ENCODE data around the gene ZNF710. TPM values are rescaled to one million over a fixed set of nuclear protein-coding genes. Genes with fewer than 3 reads are reported as not detected.

Gene ZNF710
- total RNA-seq, 1 donor = 13.0 TPM

GRCh38 chr15:90060797-90061196 lies 59.7 kb downstream of the ZNF710 start:
- no peak overlapping the region for H3K4me3 ChIP-seq (ENCODE audit: low read depth, low read length)
- no peak for DNase-seq (ENCODE audit: low read depth)
- no peak for TF ChIP-seq CTCF (IDR thresholded peaks at IDR 0.05; ENCODE audit: insufficient read depth, low read depth, low read length)

GRCh38 chr15:90062023-90062442 lies 60.9 kb downstream of the ZNF710 start:
- no peak for TF ChIP-seq CTCF (IDR thresholded peaks at IDR 0.05; ENCODE audit: insufficient read depth, low read depth, low read length)
- H3K4me3 ChIP-seq (ENCODE audit: low read depth, low read length) = no peak overlapping the region
- DNase-seq (ENCODE audit: low read depth) = peak; percentile 21

- no peak overlapping the region for H3K4me3 ChIP-seq (ENCODE audit: low read depth, low read length)
- TF ChIP-seq CTCF (IDR thresholded peaks at IDR 0.05; ENCODE audit: insufficient read depth, low read depth, low read length) = no peak
- no peak for DNase-seq (ENCODE audit: low read depth)
These were observed 61.4 kb downstream of the ZNF710 start for GRCh38 chr15:90062462-90062932.

- no peak for DNase-seq (ENCODE audit: low read depth)
- no peak for TF ChIP-seq CTCF (IDR thresholded peaks at IDR 0.05; ENCODE audit: insufficient read depth, low read depth, low read length)
- no peak overlapping the region for H3K4me3 ChIP-seq (ENCODE audit: low read depth, low read length)
These were observed 62.0 kb downstream of the ZNF710 start for GRCh38 chr15:90062973-90063769.

GRCh38 chr15:90063770-90064247 lies 62.7 kb downstream of the ZNF710 start:
- no peak for DNase-seq (ENCODE audit: low read depth)
- no peak overlapping the region for H3K4me3 ChIP-seq (ENCODE audit: low read depth, low read length)
- no peak for TF ChIP-seq CTCF (IDR thresholded peaks at IDR 0.05; ENCODE audit: insufficient read depth, low read depth, low read length)

- DNase-seq (ENCODE audit: low read depth) = no peak
- H3K4me3 ChIP-seq (ENCODE audit: low read depth, low read length) = no peak overlapping the region
- no peak for TF ChIP-seq CTCF (IDR thresholded peaks at IDR 0.05; ENCODE audit: insufficient read depth, low read depth, low read length)
These were observed 64.0 kb downstream of the ZNF710 start for GRCh38 chr15:90064911-90065681.
